ENCODE measurements around the gene F5.
"Not testable (repeated sequence)": the region's sequence is repeated elsewhere in the genome, so short reads cannot be mapped to it uniquely, and the experiment has no call there.

F5 gene

GRCh38 chr1:169508432-169509338 lies 77.6 kb downstream of the F5 start:
- no peak for DNase-seq

DNA sequence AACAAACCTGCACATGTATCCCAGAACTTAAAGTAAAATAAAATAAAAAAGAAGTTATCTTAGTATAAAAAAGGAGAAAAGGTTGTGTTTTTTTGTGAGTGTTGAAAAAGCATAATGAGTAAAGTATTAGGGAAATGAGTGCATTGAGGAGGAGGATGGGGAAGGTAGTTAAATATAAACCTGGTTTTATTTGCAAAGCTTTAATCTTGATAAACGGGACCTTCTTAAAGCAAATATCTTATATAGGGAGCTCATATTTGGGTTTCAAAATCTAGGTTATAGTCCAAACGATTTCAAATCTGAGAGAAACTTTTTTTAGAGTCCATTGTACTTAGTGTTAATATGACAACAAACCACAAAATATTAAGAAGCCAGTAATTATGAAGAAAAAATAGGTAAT lies 78.9 kb downstream of the F5 start:
- DNase-seq = no peak

DNA sequence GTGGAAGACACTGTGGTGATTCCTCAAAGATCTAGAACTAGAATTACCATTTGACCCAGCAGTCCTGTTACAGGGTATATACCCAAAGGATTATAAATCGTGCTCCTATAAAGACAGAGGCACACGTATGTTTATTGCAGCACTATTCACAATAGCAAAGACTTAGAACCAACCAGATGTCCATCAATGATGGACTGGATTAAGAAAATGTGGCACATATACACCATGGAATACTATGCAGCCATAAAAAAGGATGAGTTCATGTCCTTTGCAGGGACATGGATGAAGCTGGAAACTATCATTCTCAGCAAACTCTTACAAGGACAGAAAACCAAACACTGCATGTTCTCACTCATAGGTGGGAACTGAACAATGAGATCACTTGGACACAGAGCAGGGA lies 82.7 kb downstream of the F5 start:
- DNase-seq = not testable (repeated sequence)

DNA sequence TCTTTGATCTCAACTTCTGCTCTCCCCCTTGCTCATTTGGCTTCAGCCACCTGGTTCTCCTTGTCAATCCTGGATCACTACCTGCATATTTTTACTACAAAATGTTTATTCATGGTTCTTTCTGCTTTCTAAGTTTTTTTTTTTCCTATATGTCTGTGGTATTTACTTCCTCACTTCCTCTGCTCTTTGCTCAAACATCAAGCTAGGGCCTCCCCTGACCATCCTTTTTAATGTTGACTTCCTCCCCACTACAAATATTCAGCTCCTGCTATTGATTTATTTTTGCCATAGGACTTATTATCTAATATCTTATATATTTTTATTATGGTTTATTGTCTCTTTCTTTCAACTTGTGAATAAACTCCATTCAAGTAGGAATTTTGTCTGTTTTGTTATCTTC lies 86.5 kb downstream of the F5 start:
- DNase-seq = no peak

DNA sequence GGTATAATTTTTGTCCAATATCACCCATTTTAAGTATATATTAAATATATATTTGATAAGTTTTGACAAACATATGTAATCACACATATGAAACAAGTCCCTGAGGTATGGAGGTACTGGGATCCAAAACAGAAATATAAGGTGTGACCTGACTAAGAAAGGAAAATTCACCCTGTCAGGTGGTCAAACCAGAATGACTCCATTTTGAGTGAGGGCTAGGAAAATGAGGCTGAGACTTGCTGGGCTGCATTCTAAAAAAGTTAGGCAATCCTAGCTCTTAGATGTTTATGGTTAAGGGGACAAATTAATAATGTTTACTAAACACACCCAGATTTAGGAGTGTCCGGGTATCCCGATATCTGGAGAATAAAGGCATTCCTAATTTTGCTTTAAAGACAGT lies 89.0 kb downstream of the F5 start:
- DNase-seq = no peak

GRCh38 chr1:169495916-169496315 lies 90.4 kb downstream of the F5 start:
- DNase-seq = no peak

GRCh38 chr1:169495046-169495775 lies 91.1 kb downstream of the F5 start:
- DNase-seq = no peak

DNA sequence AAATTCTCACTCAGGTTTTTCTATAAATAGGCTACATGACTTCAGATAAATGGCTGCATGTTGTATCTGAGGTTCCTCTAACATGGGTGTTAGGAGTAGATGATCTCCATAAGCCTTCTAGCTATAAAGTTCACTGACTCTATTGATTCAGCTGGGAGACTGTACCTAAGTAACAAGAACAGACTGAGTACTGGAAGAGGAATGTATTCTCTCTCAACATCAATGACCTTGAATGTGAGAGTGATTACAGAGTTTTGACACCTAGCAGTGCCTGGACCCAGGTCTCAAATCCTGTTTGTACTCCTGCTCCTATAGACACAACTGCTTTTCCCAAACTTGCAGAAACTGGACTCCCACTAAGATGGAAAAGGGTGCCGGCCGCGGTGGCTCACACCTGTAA lies 91.9 kb downstream of the F5 start:
- DNase-seq = no peak

- DNase-seq = no peak
These were observed 93.0 kb downstream of the F5 start for GRCh38 chr1:169493251-169493650.

DNA sequence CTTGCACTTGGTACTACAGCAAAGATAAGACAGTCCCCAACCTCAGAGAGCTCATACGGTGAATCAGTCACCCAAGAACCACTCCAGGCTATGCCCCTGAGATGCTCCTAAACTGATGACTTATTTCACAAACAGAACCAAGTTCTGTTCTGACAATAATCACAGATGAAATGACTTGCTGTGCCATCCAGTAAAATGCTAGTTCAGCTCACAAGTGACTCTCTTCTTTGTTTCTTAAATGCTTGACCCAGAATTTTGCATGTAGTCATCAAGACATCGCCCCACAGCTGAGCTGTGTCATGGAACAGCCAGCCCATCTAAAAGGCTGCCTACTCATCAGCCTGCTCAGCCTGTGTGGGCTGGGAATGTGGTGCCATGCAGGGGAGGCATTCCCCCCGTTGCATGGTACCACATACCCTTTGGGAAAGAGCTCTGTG lies 94.4 kb downstream of the F5 start:
- DNase-seq = no peak

GRCh38 chr1:169488157-169488556 lies 98.1 kb downstream of the F5 start:
- DNase-seq = no peak

GRCh38 chr1:169487561-169487960 lies 98.7 kb downstream of the F5 start:
- no peak for DNase-seq

GRCh38 chr1:169487133-169487532 lies 99.1 kb downstream of the F5 start:
- no peak for DNase-seq

DNA sequence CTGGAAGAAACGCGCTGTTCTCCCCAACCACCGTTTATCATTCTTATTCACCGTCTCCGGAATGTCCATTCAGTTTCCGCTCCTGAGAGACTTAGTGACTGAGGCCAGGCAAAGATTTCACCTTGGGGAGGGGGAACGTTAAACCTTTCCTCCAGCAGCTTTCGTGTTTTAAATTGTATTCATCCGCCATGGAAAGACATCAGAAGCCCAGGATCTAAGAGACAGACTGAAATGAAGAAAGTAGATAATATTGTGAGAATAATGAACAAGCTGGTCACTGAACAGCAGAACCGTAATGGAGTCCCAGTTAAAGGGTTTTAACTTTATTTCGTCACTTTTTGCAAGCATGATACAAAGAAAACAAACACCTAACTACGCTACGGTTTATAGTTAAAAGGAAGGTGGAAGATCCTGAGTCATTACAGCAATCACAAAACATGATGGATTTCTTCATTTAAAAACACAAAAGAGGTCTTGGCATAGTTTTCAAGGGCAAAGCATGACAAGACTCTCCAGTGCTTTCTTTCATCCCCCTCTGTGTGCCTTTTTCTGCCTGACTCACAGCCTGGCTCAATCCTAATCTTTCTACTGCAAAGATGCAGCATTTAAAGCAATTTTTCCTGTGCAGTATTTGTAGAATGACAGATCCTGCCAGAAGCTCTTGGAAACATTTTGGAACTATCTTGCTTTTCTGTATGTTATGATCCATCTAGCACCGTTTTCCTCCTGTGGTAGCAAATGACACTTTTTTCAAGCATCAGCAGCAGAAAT lies 99.8 kb downstream of the F5 start:
- DNase-seq = no peak

DNA sequence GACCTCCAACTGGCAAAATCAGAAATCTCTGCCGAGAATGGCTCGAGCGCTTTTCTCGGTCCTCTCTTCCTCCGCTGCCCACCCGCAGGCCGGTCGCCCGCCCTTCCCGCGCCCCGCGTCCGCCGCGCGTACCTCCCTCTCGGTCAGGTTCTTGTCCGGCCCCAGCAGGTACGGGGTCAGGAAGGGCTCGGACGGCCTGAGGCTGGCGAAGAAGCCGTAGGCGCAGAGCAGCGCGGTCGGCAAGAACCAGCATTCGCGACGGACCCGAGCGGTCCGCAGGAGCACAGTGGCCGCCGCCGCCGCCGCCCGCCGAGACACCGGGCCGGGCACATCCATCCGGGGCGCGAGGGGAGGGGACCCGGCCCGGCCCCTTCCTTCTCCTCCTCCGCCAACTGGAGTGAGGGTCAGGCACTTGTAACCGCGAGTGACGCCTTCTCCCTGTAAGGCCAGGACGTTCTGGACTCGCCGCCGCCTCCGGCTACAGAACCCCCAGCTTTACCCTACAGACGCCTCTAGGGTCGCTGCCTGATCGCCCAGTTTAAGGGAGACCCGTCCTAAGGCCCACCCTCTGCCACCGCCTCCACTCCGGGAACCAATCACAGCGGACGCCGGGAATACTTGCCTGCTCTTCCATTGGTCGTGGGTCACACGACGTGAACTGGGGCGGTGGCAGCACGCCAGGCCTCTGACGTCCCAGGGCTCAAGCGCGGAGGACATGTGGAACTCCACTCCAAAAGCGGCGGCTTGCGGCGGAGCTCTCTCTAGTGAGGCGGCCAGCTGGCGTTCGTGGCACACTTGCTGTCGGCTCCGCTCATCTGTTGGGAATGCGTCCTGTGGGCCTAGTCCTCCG lies 100.6 kb downstream of the F5 start, which contains the start of gene SLC19A2:
TSS of gene SLC19A2 (minus strand) at position 514 of the 850 bp plus-strand sequence. CDS start at position 336, 178 bp downstream.
- DNase-seq = peak; percentile 96

DNA sequence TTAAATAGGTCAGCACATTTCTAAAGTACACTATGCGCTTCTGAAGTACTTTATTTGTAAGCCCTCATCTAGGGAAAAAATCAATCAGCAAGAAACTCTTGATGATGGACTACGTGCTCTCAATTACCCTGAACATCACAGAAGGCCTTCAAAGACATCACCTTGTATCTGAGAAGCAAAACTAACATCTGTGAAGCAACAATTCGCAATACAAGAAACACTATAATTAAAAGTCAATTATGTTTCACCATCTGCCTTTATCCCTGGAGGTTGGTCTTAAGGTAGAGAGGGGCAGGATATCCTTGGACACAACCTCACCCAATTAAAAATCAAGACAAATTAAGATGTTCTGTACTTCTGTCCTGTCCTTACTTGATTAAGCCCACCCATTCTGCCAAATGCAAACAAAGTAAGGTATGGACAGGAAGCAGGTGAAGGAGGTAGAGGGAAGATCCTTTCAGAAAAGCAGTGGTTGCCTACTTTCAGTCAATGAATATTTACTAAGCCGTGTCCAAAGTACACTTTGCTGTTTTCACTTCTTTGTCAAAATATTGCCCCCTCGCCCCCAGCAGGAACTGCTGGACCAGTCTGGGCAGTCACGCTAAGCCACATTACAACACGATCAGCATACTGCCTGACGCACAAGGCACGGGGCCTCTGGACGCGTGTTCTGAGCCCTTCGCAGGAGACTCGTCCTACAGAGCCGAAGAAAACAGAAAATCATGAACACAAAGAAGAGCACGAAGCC lies 101.4 kb downstream of the F5 start:
- peak; percentile 29 for DNase-seq

DNA sequence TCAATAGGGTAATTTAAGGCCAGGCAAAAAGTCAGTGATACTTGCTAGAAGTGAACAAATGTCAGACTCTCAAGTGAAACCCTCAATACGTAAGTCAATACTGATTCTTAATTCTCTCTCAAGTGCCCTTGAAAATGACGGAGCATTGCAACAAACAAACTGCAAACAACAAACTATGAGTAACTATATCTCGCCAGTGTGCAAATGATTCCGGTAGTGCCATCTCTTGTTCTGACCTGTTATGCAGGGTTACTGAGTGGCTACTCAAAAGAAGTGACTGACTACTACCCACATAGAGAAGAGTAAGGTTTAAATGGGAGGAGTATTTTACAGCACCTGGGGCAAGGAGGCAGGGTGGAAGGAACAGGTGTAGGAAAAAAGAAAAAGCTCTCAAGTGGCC lies 102.2 kb downstream of the F5 start:
- no peak for DNase-seq

- no peak for DNase-seq
These were observed 102.7 kb downstream of the F5 start for GRCh38 chr1:169483500-169483966.

DNA sequence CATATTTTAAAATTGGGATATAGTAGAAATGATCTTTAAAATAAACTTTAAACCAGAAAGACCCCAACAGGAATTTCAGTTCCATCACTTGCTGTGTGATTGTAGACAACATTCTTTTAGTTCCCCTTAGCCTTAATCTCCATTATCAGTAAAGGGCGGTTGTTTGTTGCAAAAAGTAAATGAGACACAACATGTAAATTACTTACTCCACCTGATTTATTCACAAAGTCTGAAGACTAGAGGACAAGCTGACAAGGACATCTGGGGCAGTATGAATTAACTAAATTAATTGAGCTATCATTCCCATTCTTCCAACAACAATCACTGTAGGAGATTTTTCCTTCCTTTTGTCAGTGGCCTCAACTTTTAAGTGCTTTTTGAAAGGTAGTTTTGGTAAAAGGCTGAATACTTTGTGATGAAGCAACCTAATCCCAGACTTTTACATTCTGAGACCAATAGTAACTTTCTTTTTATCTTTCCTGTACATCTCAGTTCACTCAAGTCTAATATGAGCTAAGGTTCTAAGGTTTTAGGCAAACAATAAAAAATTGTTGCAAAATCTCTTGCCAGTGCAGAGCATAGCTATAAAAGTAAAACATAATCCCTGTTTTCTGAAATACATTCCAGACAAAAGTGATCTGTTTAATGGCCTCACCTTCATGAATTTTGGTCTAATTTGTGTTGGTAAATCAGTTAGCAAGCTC lies 106.8 kb downstream of the F5 start:
- no peak for DNase-seq

DNA sequence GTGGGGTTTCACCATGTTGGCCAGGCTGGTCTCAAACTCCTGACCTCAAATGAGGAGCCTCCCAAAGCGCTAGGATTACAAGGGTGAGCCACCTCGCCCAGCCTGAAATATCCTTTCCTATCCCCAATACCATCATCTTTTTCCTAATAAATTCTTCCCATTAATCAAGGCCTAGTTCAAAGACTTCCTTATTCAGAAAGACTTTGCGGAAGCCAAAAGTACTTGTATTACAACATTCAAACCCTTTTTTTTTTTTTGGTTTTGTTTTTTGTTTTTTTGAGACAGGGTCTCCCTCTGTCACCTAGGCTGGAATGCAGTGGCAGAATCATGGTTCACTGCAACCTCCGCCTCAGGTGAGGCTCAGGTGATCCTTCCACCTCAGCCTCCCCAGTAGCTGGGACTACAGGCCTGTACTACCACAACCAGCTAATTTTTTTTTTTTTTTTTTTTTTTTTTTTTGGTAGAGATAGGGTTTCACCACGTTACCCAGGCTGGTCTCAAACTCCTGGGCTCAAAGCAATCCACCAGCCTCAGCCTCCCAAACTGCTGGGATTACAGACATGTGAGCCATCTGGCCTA lies 108.1 kb downstream of the F5 start:
- DNase-seq = no peak

Data from CD4-positive, alpha-beta T cell treated with Interleukin-15 for 1 hour (primary cell).